G401 (cell line): ENCODE measurements around the gene PRDX6. TPM values are rescaled to one million over a fixed set of nuclear protein-coding genes. Genes with fewer than 3 reads are reported as not detected.

Experiments used
- DNase-seq: peaks from one replicate; pipeline ENCODE4 v3.0.0-alpha.2; 2015; ENCODE audit warnings: low spot score
- in situ Hi-C: cut with HindIII; loops from 2 replicates; pipeline ENCODE4 v1.10.0; 2016; ENCODE audit warnings: low sequenced_read_pairs, mixed read lengths
- total RNA-seq: library from RNA; depleted of rRNA; stranded (reverse); fragments of >200 nt; shearing (Covaris generic); gene quantifications from 2 replicates; pipeline ENCODE4 v1.2.3, GENCODE V29; 2014; rRNA removed

Gene PRDX6
- 273 and 329 TPM in 2 replicates for total RNA-seq

DNA sequence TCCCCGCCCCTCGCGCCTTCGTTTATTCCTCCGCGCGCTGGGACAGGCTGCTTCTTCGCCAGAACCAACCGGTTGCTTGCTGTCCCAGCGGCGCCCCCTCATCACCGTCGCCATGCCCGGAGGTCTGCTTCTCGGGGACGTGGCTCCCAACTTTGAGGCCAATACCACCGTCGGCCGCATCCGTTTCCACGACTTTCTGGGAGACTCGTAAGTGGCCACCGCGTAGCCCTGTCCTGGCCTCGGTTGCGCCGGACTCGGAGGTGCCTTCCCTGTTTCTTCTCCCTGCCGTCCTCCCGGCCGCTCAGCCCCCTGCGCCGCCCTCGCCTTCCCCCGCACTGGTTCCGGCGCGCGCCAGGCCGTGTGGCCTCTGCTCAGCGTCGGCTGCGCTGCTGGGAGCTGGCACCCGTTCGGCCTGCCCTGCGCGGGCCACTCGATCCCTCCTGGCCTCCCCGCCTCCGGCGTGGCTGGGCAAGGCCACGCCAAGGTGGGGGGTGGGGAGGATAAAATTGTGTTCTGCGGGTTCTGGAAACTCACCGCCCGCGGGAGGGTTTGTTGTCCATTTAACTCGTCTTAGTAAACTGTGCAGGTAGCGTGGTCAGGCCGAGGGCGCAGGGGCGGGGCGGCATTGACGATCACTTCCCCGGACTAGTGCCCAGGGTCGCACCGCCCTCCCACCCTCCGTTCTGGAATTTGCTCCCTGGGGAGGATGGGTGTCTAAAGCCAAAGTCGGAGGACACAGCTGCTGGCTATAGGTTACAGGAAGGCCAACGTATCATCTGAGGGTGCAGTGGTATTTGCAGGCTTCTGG is at the start of gene PRDX6:
Gene PRDX6 (plus strand): TSS at position 50 of the 808 bp plus-strand sequence. CDS start 63 bp downstream, at position 113.
- peak; percentile 57 for DNase-seq
- in situ Hi-C loops = no loop called here

- in situ Hi-C loops = no loop called here
Observed at GRCh38 chr1:173429471-173430402, 47.4 kb upstream of the PRDX6 start.

GRCh38 chr1:173430677-173431303 is 46.3 kb upstream of the PRDX6 start:
- in situ Hi-C loops = no loop called here
- no peak for DNase-seq

More at GRCh38 chr1:173429471-173430402, 47.4 kb upstream of the PRDX6 start:
- no peak for DNase-seq

DNA sequence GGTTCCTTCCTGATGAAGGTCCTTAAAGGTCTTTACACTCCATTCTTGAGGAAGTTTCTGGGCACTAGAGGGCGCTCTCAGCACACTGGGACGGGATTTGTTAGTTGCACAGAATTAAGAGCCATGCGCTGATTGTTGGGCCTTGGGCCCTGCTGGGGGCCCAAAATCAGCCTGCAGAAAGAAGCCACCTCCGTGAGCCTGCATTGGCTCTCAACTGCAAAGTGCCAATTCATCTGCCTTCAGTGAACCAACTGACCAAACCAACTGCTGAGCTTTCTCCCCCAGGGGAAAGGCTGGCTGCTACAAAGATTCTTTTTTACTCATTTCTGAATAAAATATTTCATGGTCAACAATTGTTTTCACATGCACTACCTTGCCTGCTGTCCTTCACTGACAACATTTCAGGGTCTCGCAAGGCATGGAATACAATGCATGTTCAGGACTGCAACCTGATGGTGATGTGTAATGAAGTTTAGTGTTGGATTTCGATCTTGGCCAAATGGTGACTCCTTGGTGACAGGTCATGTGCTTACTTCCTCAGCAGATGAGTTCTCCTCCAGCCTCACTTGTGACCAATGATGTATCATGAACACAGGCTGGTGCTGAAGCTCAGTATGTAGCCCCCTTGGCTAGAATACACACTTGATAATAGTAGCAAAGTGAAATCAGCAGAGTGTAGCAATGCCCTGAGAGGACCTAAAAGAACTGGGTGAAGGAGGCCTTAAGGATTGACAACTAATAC is 45.7 kb upstream of the PRDX6 start:
- in situ Hi-C loops = no loop called here

GRCh38 chr1:173432331-173432730 is 44.8 kb upstream of the PRDX6 start:
- DNase-seq = no peak
- in situ Hi-C loops = no loop called here

More for the DNA sequence above, 45.7 kb upstream of the PRDX6 start:
- DNase-seq = peak; percentile 94

GRCh38 chr1:173433751-173434326 is 43.3 kb upstream of the PRDX6 start:
- no peak for DNase-seq
- in situ Hi-C loops = no loop called here

DNA sequence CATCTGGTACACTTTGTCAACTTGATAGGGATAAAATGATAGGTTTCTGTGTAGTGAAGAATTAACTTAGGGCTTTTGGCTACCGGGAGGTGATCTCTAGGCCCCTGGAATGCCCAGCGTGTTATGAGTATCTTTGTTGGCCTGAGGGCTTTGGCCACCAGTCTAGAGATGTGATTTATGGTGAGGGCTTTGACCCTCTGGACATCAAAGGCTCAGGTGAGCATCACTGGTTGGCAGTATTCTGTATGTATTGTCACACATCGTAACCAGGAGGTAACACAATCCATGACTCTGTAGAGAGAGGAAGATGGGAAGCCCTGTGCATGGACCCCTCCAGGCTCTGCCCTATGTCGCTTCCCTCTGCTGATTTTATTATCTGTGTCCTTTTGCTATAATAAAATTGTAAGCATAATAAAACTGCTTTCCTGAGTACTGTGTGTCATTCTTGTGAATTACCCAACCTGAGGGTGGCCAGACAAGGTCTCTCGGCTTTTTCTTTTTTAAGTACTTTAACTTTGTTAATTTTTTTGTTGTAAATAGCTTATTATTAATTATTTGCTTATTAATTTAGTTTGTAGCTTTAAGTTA is 40.2 kb upstream of the PRDX6 start:
- DNase-seq = no peak
- in situ Hi-C loops = no loop called here

- in situ Hi-C loops = no loop called here
- no peak for DNase-seq
Observed at GRCh38 chr1:173438675-173439074, 38.5 kb upstream of the PRDX6 start.

- DNase-seq = no peak
- in situ Hi-C loops = no loop called here
Observed at GRCh38 chr1:173440430-173440829, 36.7 kb upstream of the PRDX6 start.

- in situ Hi-C loops = no loop called here
Observed at GRCh38 chr1:173444757-173445156, 32.4 kb upstream of the PRDX6 start.

GRCh38 chr1:173445164-173445563 is 32.0 kb upstream of the PRDX6 start:
- in situ Hi-C loops = no loop called here
- no peak for DNase-seq

More at GRCh38 chr1:173444757-173445156, 32.4 kb upstream of the PRDX6 start:
- DNase-seq = no peak

GRCh38 chr1:173445656-173446055 is 31.5 kb upstream of the PRDX6 start:
- no peak for DNase-seq
- in situ Hi-C loops = no loop called here

- in situ Hi-C loops = no loop called here
- DNase-seq = no peak
Observed at GRCh38 chr1:173447224-173447623, 29.9 kb upstream of the PRDX6 start.

DNA sequence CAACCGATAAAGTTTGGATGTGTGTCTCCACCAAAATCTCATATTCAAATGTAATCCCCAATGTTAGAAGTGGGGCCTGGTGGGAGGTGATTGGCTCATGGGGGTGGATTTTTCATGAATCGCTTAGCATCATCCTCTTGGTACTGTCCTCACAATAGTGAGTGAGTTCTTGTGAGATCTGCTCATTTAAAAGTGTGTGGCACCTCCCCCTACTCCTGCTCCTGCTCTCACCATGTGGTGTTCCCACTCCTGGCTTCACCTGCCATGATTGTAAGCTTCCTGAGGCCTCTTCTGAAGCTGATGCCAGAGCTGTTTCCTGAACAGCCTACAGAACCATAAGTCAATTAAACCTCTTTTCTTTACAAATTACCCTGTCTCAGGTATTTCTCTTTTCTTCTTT is 28.2 kb upstream of the PRDX6 start:
- DNase-seq = no peak
- in situ Hi-C loops = no loop called here

DNA sequence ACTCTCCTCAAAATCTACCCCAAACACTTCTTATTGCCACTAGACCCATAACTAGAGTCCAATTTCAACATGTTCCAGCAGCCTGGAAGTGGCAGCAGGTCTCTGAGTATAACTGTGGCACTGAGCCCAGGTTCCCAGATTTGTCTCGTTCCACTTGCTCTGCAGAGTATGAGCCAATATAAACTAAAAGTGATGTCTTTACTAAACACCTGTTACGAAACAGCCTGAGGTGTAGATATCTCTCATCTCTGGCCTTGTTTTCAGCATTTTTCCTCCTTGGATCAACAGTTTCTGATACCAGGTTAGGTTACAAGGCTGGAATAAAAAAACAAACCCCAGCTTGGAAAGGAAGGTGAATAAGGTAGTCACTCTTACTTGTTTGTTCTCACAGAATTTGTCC is 25.2 kb upstream of the PRDX6 start:
- in situ Hi-C loops = no loop called here
- DNase-seq = peak; percentile 97

DNA sequence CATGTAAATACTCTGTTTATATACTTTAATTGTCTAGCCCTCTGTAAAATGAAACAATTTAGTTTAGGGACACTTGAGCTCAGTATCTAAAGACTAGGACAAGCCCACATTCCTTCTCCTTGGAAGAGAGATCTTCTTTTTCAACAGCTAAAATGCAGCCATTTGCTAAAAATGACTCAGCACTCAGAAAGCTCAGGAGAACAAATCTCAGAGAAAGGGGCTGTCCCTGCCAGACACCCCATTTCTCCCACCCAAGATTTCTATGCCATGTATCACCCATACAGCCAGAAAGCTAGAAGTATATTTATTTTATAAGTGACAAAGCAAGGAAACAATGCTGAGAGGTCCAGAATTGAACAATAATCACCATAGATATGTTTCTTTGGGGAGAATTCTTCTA is 23.2 kb upstream of the PRDX6 start:
- in situ Hi-C loops = no loop called here
- no peak for DNase-seq

GRCh38 chr1:173454966-173455524 is 22.1 kb upstream of the PRDX6 start:
- in situ Hi-C loops = no loop called here
- DNase-seq = no peak

DNA sequence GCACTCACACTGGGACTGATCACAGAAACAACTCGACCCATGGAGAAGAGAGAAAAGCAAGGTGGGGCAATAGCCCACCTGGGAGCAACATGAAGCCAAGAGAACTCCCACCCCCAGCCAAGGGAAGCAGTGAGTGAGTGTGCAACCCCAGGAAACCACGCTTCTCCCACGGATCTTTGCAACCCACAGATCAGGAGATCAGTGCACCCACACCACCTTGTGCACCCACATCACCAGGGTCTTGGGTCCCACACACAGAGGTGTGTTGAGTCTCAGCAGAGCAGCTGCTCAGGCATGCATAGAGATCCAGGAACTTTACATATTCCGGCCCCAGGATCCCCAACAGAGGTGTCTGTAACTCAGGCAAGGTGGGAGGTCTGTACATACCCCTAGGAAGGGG is 17.2 kb upstream of the PRDX6 start:
- DNase-seq = no peak
- in situ Hi-C loops = no loop called here
